Parathyroid adenoma (tissue), 2 donors: ENCODE results near the gene CEACAM21.

Experiments
- H2AFZ ChIP-seq: fragments of 300-600 bp; sonication (generic); one replicate; pipeline ENCODE4 v1.7.0; 2017; ENCODE audit warnings: antibody characterized with exemption, mild to moderate bottlenecking
- H3K27ac ChIP-seq: fragments of 300-600 bp; sonication (generic); one replicate; pipeline ENCODE4 v1.7.0; 2017
- H3K27me3 ChIP-seq: fragments of 300-600 bp; sonication (generic); one replicate; pipeline ENCODE4 v1.7.0; 2017; ENCODE audit warnings: low read length; ENCODE audit not compliant: control insufficient read depth, insufficient read depth
- H3K36me3 ChIP-seq: fragments of 300-600 bp; sonication (generic); one replicate; pipeline ENCODE4 v1.7.0; 2017; ENCODE audit warnings: low read length; ENCODE audit not compliant: control insufficient read depth, insufficient read depth
- H3K4me1 ChIP-seq: fragments of 300-600 bp; sonication (generic); one replicate; pipeline ENCODE4 v1.7.0; 2017; ENCODE audit warnings: control low read depth
- H3K4me2 ChIP-seq: fragments of 300-600 bp; sonication (generic); one replicate; pipeline ENCODE4 v1.7.0; 2017; ENCODE audit warnings: low read length
- H3K4me3 ChIP-seq: fragments of 300-600 bp; sonication (generic); one replicate; pipeline ENCODE4 v1.7.0; 2017; ENCODE audit warnings: low read depth, low read length
- H3K79me2 ChIP-seq: fragments of 300-600 bp; sonication (generic); one replicate; pipeline ENCODE4 v1.7.0; 2017; ENCODE audit warnings: control low read depth
- H3K9ac ChIP-seq: fragments of 300-600 bp; sonication (generic); one replicate; pipeline ENCODE4 v1.7.0; 2017; ENCODE audit warnings: mild to moderate bottlenecking
- H3K9me3 ChIP-seq: fragments of 300-600 bp; sonication (generic); one replicate; pipeline ENCODE4 v1.7.0; 2017; ENCODE audit warnings: low read length; ENCODE audit not compliant: control insufficient read depth
- CTCF ChIP-seq: fragments of 300-600 bp; sonication (generic); IDR thresholded peaks from one replicate; pipeline ENCODE4 v1.7.0; 2017; ENCODE audit warnings: antibody characterized with exemption, mild to moderate bottlenecking
- donor health status: primary hyperparathyroidism.

Gene CEACAM21

GRCh38 chr19:41626278-41626677 is 50.3 kb downstream of the CEACAM21 start:
- H3K9ac ChIP-seq = no peak overlapping the region
- no peaks in the 10 kb centered on the region for H3K36me3 ChIP-seq
- no peaks in the 10 kb centered on the region for H3K9me3 ChIP-seq
- H3K4me2 ChIP-seq = no peak overlapping the region
- no peak overlapping the region for H2AFZ ChIP-seq
- no peaks in the 10 kb centered on the region for H3K4me1 ChIP-seq
- no peak overlapping the region for H3K27ac ChIP-seq
- TF ChIP-seq CTCF = no peak
- H3K4me3 ChIP-seq = no peak overlapping the region
- H3K27me3 ChIP-seq = no peaks in the 10 kb centered on the region
- H3K79me2 ChIP-seq = no peaks in the 10 kb centered on the region

- no peak within 1 kb of the TSS for H3K4me2 ChIP-seq
- H3K27ac ChIP-seq = no peak within 1 kb of the TSS
- TF ChIP-seq CTCF = no peak
- H2AFZ ChIP-seq = no peak within 1 kb of the TSS
- H3K9me3 ChIP-seq = no peaks in the 10 kb centered on the region
- H3K4me1 ChIP-seq = no peaks in the 10 kb centered on the region
- H3K4me3 ChIP-seq = no peak within 1 kb of the TSS
- no peak within 1 kb of the TSS for H3K9ac ChIP-seq
- H3K36me3 ChIP-seq = no peaks in the 10 kb centered on the region
- H3K27me3 ChIP-seq = no peaks in the 10 kb centered on the region
- H3K79me2 ChIP-seq = no peaks in the 10 kb centered on the region
Measured at GRCh38 chr19:41626877-41627276, 50.9 kb downstream of the CEACAM21 start, which contains the start of gene CEACAM4. Gene CEACAM4 (minus strand): TSS chr19:41627074. CDS start chr19:41626963, 111 bp downstream.

- H2AFZ ChIP-seq = no peak overlapping the region
- H3K4me3 ChIP-seq = no peak overlapping the region
- no peaks in the 10 kb centered on the region for H3K36me3 ChIP-seq
- H3K27me3 ChIP-seq = no peaks in the 10 kb centered on the region
- no peak for TF ChIP-seq CTCF
- no peaks in the 10 kb centered on the region for H3K79me2 ChIP-seq
- H3K9ac ChIP-seq = no peak overlapping the region
- H3K9me3 ChIP-seq = no peaks in the 10 kb centered on the region
- no peak overlapping the region for H3K27ac ChIP-seq
- no peaks in the 10 kb centered on the region for H3K4me1 ChIP-seq
- H3K4me2 ChIP-seq = no peak overlapping the region
Measured at GRCh38 chr19:41627966-41628675, 52.2 kb downstream of the CEACAM21 start.
